Stimulated activated naive CD8-positive, alpha-beta T cell treated with anti-CD3 and anti-CD28 coated beads, Interleukin-15, Interleukin-2, amounts not matched to agents 100 ng/mL and 50 ng/mL, for 24 hours (primary cell): ENCODE data around the gene RAD54L2.
"Not testable (repeated sequence)": the region's sequence is repeated elsewhere in the genome, so short reads cannot be mapped to it uniquely, and the experiment has no call there.

ENCODE experiments used
- H3K27ac Mint-ChIP-seq: one replicate; pipeline ENCODE4 v1.8.0; 2021; ENCODE audit warnings: mild to moderate bottlenecking, mixed read lengths
- H3K27me3 Mint-ChIP-seq: one replicate; pipeline ENCODE4 v1.8.0; 2021; ENCODE audit warnings: mixed read lengths
- H3K36me3 Mint-ChIP-seq: one replicate; pipeline ENCODE4 v1.8.0; 2021; ENCODE audit warnings: low read depth, mixed read lengths
- H3K4me1 Mint-ChIP-seq: one replicate; pipeline ENCODE4 v1.8.0; 2021; ENCODE audit warnings: low read depth, mixed read lengths
- H3K4me3 Mint-ChIP-seq: one replicate; pipeline ENCODE4 v1.8.0; 2021; ENCODE audit warnings: mild to moderate bottlenecking, mixed read lengths
- H3K9me3 Mint-ChIP-seq: one replicate; pipeline ENCODE4 v1.8.0; 2021; ENCODE audit warnings: mixed read lengths

RAD54L2 gene, protein sequence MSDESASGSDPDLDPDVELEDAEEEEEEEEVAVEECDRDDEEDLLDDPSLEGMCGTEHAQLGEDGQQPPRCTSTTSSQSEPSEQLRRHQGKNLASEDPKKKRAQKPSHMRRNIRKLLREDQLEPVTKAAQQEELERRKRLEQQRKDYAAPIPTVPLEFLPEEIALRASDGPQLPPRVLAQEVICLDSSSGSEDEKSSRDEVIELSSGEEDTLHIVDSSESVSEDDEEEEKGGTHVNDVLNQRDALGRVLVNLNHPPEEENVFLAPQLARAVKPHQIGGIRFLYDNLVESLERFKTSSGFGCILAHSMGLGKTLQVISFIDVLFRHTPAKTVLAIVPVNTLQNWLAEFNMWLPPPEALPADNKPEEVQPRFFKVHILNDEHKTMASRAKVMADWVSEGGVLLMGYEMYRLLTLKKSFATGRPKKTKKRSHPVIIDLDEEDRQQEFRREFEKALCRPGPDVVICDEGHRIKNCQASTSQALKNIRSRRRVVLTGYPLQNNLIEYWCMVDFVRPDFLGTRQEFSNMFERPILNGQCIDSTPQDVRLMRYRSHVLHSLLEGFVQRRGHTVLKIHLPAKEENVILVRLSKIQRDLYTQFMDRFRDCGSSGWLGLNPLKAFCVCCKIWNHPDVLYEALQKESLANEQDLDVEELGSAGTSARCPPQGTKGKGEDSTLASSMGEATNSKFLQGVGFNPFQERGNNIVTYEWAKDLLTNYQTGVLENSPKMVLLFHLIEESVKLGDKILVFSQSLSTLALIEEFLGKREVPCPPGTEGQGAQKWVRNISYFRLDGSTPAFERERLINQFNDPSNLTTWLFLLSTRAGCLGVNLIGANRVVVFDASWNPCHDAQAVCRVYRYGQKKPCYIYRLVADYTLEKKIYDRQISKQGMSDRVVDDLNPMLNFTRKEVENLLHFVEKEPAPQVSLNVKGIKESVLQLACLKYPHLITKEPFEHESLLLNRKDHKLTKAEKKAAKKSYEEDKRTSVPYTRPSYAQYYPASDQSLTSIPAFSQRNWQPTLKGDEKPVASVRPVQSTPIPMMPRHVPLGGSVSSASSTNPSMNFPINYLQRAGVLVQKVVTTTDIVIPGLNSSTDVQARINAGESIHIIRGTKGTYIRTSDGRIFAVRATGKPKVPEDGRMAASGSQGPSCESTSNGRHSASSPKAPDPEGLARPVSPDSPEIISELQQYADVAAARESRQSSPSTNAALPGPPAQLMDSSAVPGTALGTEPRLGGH (N-terminal part only)

DNA sequence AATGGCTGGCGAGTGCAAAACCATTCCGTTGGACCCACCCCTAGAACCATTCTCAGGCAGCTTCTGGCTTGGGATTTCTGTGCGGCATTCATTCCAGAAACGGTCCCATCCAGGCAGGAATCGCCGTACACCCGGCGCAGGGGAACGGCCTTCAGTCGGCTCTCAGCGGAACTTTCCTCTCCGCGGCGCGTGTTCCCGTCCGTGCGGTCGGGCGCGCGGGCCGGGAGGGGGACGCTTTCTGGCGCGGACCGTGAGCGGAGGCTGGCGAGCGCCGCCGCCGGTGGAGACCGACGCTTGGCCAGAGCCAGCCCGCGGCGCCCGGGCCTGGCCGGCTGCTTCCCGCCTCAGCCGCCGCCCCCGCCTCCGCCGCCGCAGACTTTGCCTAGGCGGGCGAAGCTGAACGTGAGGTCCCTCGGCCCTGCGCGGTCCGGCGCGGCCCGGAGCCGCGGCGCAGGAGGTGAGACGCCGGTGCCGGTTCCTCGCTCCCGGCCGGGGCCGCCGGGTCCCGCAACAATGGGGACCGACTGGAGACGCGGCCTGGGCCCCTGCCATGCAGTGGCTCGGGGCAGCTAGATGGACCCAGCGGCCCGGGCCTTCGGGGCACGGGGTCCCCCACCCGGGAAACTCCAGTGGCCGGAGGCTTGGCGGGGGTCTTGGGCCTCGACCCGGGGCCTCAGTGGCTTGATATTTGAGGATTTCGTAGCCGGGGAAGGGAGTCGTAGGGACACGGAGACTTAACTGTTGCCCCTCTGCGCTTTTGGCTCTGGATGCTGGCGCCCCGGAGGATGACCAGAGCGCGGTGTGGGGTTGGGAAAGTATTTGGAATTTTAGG is at the start of gene RAD54L2:
TSS of gene RAD54L2 (plus strand) at position 261 of the 832 bp plus-strand sequence. CDS start 51,702 bp downstream, outside the sequence.
- Mint-ChIP-seq H3K4me3 (peak within 1 kb of the TSS; percentile 92), H3K27ac (peak within 1 kb of the TSS; percentile 97), H3K9me3 (no peaks in the 10 kb centered on the region), H3K36me3 (peaks cover 14% of the 10 kb centered on the region), H3K4me1 (peaks cover 37% of the 10 kb centered on the region), H3K27me3 (no peaks in the 10 kb centered on the region)

DNA sequence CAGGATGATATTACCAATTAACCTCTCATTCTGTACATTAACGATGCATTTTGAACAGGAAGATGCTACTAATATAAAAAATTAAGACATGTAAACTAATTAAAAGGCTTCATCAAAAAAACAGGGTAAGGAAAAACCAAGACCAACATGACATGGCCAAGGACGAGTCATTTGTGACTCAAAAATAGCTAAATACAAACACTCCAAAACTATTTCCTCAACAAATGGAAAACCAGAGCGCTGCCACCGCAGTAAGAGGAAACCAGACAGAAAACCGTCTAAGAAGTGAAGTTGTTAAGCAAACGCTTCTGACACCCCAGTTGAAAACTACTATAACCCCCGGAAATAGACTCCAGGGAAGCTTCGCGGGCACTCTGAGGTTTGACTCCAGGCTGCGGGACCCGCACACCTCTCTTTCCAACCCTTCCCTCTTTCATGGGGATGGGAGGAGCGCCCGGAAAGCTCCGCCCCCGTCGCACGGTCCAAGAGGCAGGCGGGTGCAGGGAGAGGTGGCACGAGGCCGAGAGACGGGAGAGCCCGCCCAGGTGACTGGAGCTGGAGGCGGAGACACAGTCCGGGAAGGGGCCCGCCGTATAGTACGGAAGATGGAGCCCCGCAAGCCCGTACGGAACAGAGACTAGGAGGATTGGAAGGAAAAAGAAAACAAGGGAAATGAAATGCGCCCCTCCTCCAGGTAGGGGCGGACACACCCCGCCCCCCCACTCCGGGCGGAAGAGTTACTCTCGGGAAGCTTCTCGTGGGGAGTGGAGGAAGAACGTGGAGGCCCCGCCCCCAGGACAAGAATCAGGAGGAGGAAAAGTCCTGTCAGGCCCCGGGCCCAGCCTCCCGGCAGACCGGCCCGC is 39.4 kb upstream of the RAD54L2 start:
- peak overlapping the region; percentile 96 for H3K27ac Mint-ChIP-seq
- no peaks in the 10 kb centered on the region for H3K27me3 Mint-ChIP-seq
- peak overlapping the region; percentile 95 for H3K4me3 Mint-ChIP-seq
- H3K36me3 Mint-ChIP-seq: peaks cover 4% of the 10 kb centered on the region
- peaks cover 39% of the 10 kb centered on the region for H3K4me1 Mint-ChIP-seq
- no peaks in the 10 kb centered on the region for H3K9me3 Mint-ChIP-seq

- Mint-ChIP-seq H3K36me3 (no peaks in the 10 kb centered on the region), H3K4me1 (peaks cover 39% of the 10 kb centered on the region), H3K27ac (peak overlapping the region; percentile 94), H3K9me3 (no peaks in the 10 kb centered on the region), H3K4me3 (peak overlapping the region; percentile 95), H3K27me3 (no peaks in the 10 kb centered on the region)
These were observed 37.8 kb upstream of the RAD54L2 start for GRCh38 chr3:51500632-51501131.

DNA sequence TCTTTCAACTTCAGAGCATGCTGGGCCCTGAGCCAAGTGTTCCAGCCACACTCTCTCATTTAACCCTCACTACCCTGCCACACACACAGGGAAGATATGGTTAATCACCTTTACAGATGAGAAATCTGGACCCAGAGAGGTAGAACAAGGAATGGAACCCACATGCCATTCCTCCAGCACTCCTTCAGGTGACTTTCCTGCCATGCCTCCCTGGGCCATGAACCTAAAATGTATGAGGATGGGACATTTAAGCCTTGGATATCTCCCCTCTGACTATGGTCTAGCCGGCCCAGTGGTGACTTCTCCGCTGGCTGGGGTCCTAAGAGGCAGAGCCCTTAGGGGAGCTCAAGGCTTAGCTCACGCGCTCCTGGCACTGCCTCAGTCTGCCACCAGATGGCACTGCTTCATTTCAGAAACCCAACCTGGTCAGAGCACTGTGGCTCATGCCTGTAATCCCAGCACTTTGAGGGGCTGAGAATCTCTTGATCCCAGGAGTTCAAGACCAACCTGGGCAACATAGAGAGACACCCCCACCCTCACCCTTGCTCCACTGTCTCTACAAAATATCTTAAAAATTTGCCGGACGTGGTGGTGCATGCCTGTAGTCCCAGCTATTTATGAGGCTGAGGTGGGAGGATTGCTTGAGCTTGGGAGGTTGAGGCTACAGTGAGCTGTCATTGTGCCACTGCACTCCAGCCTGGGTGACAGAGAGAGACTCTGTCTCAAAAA is 36.5 kb upstream of the RAD54L2 start:
- peak overlapping the region; percentile 94 for H3K27ac Mint-ChIP-seq
- H3K27me3 Mint-ChIP-seq: no peaks in the 10 kb centered on the region
- peaks cover 33% of the 10 kb centered on the region for H3K4me1 Mint-ChIP-seq
- H3K36me3 Mint-ChIP-seq: no peaks in the 10 kb centered on the region
- no peaks in the 10 kb centered on the region for H3K9me3 Mint-ChIP-seq
- H3K4me3 Mint-ChIP-seq: no peak overlapping the region

DNA sequence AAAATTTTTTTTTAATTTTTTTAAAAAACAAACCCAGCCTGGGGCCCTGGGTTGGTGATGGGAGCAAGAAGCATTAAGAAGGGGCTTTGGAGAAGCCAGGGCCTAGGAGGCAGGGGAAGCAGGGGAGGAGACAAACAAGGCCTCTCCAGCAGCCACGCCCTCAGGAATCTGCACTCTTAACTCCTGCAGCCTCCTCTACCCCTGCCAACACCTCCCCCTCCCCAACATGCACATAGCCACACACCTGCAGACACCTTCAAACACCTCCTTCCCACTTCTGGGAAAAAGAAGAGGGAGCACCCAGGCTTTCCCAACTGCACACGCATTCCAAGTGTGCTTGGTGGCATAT is 36.0 kb upstream of the RAD54L2 start:
- H3K27ac Mint-ChIP-seq: no peak overlapping the region
- H3K4me3 Mint-ChIP-seq: no peak overlapping the region
- no peaks in the 10 kb centered on the region for H3K9me3 Mint-ChIP-seq

DNA sequence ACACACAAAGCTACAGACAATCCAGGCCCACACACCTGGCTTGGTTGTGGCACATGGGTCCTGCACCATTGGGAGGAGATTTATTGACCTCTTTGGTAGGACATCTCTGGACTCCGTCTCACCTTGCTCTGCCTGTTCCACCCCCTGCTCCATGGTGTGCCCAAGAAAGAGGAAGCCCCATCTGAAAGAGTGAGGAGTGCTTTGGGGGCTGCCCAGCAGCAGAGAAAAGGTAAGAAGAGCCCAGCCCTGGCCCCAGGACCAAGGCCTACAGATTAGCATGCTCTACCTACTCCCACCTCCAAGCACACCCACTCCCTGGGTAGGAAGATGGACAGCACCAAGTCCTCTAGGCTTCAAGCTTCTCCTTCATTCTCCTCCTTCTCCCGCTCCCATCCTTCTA is 35.5 kb upstream of the RAD54L2 start:
- Mint-ChIP-seq H3K9me3 (no peaks in the 10 kb centered on the region), H3K36me3 (no peaks in the 10 kb centered on the region), H3K4me3 (no peak overlapping the region), H3K27ac (no peak overlapping the region), H3K27me3 (no peaks in the 10 kb centered on the region), H3K4me1 (peaks cover 29% of the 10 kb centered on the region)

More for the DNA sequence above, 36.0 kb upstream of the RAD54L2 start:
- Mint-ChIP-seq H3K27me3 (no peaks in the 10 kb centered on the region), H3K36me3 (no peaks in the 10 kb centered on the region), H3K4me1 (peaks cover 30% of the 10 kb centered on the region)

DNA sequence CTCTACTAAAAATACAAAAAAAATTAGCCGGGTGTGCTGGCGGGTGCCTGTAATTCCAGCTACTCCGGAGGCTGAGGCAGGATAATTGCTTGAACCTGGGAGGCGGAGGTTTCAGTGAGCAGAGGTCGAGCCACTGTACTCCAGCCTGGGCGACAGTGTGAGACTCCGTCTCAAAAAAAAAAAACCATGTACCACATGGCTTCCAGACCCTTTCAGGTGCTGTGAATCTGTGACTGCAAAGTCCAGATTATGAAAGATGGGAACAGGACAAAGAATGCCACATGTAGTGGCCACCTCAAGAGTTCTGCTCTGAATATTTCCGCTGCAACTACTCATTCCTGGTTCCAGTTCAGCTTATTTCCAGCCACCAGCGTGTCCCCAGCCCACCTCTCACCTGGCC is 30.3 kb upstream of the RAD54L2 start:
- no peaks in the 10 kb centered on the region for H3K9me3 Mint-ChIP-seq
- no peaks in the 10 kb centered on the region for H3K27me3 Mint-ChIP-seq
- H3K4me1 Mint-ChIP-seq: peaks cover 11% of the 10 kb centered on the region
- no peak overlapping the region for H3K4me3 Mint-ChIP-seq
- H3K36me3 Mint-ChIP-seq: no peaks in the 10 kb centered on the region
- H3K27ac Mint-ChIP-seq: no peak overlapping the region

GRCh38 chr3:51510996-51511395 is 27.5 kb upstream of the RAD54L2 start:
- H3K27ac Mint-ChIP-seq: no peak overlapping the region
- H3K27me3 Mint-ChIP-seq: no peaks in the 10 kb centered on the region
- no peaks in the 10 kb centered on the region for H3K36me3 Mint-ChIP-seq
- H3K4me3 Mint-ChIP-seq: no peak overlapping the region
- no peaks in the 10 kb centered on the region for H3K9me3 Mint-ChIP-seq
- peaks cover 11% of the 10 kb centered on the region for H3K4me1 Mint-ChIP-seq

- Mint-ChIP-seq H3K27me3 (no peaks in the 10 kb centered on the region), H3K36me3 (no peaks in the 10 kb centered on the region), H3K4me3 (no peak overlapping the region), H3K27ac (no peak overlapping the region), H3K4me1 (peaks cover 8% of the 10 kb centered on the region), H3K9me3 (no peaks in the 10 kb centered on the region)
These were observed 24.3 kb upstream of the RAD54L2 start for GRCh38 chr3:51514210-51514609.

- no peaks in the 10 kb centered on the region for H3K27me3 Mint-ChIP-seq
These were observed 18.7 kb upstream of the RAD54L2 start for GRCh38 chr3:51519848-51520247.

DNA sequence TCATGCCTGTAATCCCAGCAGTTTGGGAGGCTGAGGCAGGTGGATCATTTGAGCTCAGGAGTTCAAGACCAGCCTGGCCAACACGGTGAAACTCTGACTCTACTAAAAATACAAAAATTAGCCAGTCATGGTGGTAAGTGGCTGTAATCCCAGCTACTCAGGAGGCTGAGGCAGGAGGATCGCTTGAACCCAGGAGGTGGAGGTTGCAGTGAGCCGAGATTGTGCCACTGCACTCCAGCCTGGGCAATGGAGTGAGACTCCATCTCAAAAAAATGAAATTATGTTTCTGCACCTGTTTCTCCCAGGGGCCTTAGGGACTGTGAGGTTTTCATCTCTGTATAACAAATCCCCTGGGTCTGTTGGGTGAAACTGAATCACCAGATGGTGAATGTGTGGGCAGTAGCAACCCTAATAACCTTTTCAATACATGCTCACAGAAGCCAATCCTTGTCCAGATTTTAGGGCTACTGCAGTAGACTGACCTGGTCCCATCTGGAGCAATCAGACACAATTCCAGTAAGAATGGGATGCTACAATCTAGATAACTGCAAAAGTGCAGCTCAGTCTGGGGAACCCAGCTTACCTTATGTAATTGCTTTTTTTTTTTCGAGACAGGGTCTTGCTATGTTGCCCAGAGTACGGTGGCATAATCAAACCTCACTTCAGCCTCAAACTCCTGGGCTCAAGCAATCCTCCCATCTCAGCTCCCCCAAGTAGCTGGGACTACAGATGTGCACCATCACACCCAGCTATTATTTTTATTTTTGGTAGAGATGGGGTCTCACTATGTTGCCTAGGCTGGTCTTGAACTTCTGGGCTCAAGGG is 17.4 kb upstream of the RAD54L2 start:
- not testable (repeated sequence) for H3K27ac Mint-ChIP-seq, H3K36me3 Mint-ChIP-seq, H3K4me1 Mint-ChIP-seq

More at GRCh38 chr3:51519848-51520247, 18.7 kb upstream of the RAD54L2 start:
- Mint-ChIP-seq H3K9me3 (no peaks in the 10 kb centered on the region), H3K36me3 (no peaks in the 10 kb centered on the region), H3K4me1 (no peaks in the 10 kb centered on the region), H3K27ac (no peak overlapping the region), H3K4me3 (no peak overlapping the region)

DNA sequence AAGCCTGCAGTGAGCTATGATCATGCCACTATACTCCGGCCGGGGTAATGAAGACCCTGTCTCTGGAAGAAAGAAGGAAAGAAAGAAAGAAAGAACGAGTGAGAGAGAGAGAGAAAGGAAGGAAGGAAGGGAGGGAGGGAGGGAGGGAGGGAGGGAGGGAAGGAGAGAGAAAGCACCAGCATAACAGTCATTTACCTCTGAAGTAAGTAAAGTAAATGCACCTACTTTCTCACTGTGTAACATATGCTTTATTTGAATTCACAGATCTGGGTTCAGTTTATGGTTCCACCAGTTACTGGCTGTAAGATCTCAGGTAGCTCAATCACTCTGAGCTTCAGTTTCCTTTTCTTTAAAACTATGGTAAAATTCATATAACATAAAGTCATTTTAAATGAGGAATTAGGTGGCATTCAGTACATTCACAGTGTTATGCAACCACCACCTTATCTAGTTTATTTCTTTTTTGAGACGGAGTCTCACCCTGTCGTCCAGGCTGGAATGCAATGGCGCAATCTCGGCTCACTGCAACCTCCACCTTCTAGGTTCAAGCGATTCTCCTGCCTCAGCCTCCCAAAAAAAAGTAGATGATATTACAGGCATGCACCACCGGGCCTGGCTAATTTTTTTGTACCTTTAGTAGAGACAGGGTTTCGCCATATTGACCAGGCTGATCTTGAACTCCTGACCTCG is 16.1 kb upstream of the RAD54L2 start:
- H3K9me3 Mint-ChIP-seq: no peaks in the 10 kb centered on the region
- no peaks in the 10 kb centered on the region for H3K27me3 Mint-ChIP-seq
- no peak overlapping the region for H3K27ac Mint-ChIP-seq
- no peaks in the 10 kb centered on the region for H3K36me3 Mint-ChIP-seq
- H3K4me3 Mint-ChIP-seq: no peak overlapping the region
- H3K4me1 Mint-ChIP-seq: no peaks in the 10 kb centered on the region

More for the DNA sequence above, 17.4 kb upstream of the RAD54L2 start:
- H3K27me3 Mint-ChIP-seq, H3K4me3 Mint-ChIP-seq, H3K9me3 Mint-ChIP-seq: not testable (repeated sequence)
